ENCODE data around the gene MED16. TPM values are rescaled to one million over a fixed set of nuclear protein-coding genes. Genes with fewer than 3 reads are reported as not detected.
A peak's percentile ranks its signal among the peaks of the same experiment; 100 is the strongest.

The MED16 gene
- total and polyA plus RNA-seq, 10 donors: 37.0 to 82.1 (median 52.7) TPM

DNA sequence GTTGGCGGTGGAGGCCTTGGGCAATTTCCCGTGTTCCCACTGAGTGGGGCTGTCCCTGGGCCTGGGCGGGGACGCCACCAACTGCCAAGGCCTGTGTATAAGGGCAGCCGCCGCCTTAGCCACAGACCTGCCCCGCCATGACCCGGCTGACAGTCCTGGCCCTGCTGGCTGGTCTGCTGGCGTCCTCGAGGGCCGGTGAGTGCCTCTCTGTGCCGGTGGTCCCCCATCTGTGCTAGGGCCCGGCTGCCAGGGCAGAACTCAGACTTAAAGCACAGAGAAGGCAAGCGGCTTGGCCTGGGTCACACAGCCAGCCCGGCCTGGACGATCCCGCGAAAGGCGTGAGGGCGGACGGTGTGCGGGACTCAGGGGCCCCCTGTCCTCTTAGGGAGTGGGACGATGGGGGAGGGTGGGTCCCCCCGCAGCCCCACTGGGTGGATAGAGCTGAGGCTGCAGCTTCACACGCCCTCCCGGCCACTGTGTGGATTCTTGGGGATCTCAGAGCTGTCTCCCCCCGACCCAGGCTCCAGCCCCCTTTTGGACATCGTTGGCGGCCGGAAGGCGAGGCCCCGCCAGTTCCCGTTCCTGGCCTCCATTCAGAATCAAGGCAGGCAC lies 65.2 kb downstream of the MED16 start, which contains the start of gene AZU1:
TSS of gene AZU1 (plus strand) at position 128 of the 612 bp plus-strand sequence. CDS start at position 138, 10 bp downstream.
- H3K27ac ChIP-seq: peak within 1 kb of the TSS in 3 of 8 donors; percentile 24 to 31 (median 30)
- H3K9me3 ChIP-seq: no peaks in the 10 kb centered on the region
- 33 to 60% (median 49%) methylated on average over 10 to 33 of the region's 33 CpGs for WGBS, 5 donors
- TF ChIP-seq, protein P1, sequence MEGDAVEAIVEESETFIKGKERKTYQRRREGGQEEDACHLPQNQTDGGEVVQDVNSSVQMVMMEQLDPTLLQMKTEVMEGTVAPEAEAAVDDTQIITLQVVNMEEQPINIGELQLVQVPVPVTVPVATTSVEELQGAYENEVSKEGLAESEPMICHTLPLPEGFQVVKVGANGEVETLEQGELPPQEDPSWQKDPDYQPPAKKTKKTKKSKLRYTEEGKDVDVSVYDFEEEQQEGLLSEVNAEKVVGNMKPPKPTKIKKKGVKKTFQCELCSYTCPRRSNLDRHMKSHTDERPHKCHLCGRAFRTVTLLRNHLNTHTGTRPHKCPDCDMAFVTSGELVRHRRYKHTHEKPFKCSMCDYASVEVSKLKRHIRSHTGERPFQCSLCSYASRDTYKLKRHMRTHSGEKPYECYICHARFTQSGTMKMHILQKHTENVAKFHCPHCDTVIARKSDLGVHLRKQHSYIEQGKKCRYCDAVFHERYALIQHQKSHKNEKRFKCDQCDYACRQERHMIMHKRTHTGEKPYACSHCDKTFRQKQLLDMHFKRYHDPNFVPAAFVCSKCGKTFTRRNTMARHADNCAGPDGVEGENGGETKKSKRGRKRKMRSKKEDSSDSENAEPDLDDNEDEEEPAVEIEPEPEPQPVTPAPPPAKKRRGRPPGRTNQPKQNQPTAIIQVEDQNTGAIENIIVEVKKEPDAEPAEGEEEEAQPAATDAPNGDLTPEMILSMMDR (IDR thresholded peaks at IDR 0.05 in 8 of 11, conservative IDR thresholded peaks at IDR 0.05 in 3 of 11): no peak
- peak; percentile 30 to 80 (median 36) for TF ChIP-seq POLR2AphosphoS5 (IDR thresholded peaks at IDR 0.05)
- peaks cover 0 to 72% (median 16%) of the 10 kb centered on the region in 6 donors for H3K4me1 ChIP-seq
- H3K27me3 ChIP-seq (replicated peaks in 1 of 7): peaks cover 0 to 58% (median 13%) of the 10 kb centered on the region in 7 donors
- peak; percentile 81 for DNase-seq
- no peaks in the 10 kb centered on the region for H3K36me3 ChIP-seq
- no peak within 1 kb of the TSS for H3K4me3 ChIP-seq
- intact Hi-C loops (cut with DNase I; ENCODE audit: low total_unique reads): no loop called here

DNA sequence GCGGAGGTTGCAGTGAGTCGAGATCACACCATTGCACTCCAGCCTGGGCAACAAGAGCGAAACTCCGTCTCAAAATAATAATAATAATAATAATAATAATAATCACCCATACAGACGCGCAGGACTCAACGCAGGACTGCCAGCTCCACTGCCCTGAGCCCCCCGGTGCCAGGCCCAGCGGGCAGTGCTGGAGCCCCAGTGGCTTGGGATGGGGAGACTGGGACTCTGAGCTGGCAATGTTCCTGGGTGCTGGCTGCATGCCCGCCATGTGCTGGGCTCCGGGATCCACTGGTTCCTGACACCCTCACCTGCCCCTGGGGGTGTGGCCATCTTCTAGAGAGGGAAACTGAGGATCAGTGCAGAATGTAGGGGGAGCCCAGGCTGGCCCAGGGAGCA lies 65.7 kb downstream of the MED16 start:
- WGBS, 5 donors: 72 to 92% (median 83%) methylated on average over 11 of the region's 11 CpGs
- H3K9me3 ChIP-seq: no peaks in the 10 kb centered on the region
- peak overlapping the region in 1 of 8 donors; percentile 31 for H3K27ac ChIP-seq
- H3K27me3 ChIP-seq (replicated peaks in 1 of 7): peaks cover 0 to 63% (median 18%) of the 10 kb centered on the region in 7 donors
- TF ChIP-seq POLR2A (IDR thresholded peaks at IDR 0.05) (no peak), POLR2AphosphoS5 (IDR thresholded peaks at IDR 0.05) (no peak)
- TF ChIP-seq, protein P1 (IDR thresholded peaks at IDR 0.05 in 8 of 11, conservative IDR thresholded peaks at IDR 0.05 in 3 of 11): no peak
- intact Hi-C loops (cut with DNase I; ENCODE audit: low total_unique reads): no loop called here
- no peak for DNase-seq
- peaks cover 0 to 77% (median 20%) of the 10 kb centered on the region in 6 donors for H3K4me1 ChIP-seq
- H3K36me3 ChIP-seq: no peaks in the 10 kb centered on the region
- no peak overlapping the region for H3K4me3 ChIP-seq

DNA sequence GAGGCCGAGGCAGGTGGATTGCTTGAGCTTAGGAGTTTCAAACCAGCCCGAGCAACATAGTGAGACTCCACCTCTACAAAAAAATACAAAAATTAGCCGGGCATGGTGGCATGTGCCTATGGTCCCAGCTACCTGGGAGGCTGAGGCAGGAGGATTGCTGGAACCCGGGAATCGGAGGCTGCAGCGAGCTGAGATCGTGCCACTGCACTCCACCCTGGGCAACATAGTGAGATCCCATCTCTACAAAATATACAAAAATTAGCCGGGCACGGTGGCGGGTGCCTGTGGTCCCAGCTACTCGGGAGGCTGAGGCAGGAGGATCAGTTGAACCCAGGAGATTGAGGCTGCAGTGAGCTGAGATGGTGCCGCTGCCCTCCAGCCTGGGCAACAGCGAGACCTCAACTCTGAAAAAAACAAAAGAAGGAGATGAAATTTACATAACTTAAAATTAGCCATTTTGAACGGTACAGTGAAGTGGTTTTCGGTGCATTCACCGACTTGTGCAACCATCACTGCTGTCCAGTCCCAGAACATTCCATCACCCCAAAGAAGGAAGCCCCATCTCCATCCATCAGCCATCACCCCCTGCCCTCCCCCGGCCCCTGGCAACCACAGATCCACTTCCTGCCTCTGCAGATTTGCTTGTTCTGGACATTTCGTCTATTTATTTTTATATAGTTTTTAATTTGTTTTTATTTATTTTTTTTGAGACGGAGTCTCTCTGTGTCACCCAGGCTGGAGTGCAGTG lies 66.9 kb downstream of the MED16 start:
- Histone ChIP-seq H3K4me3 (no peak overlapping the region), H3K9me3 (no peaks in the 10 kb centered on the region), H3K27me3 (replicated peaks in 1 of 7) (peaks cover 0 to 64% (median 31%) of the 10 kb centered on the region in 7 donors), H3K27ac (no peak overlapping the region), H3K36me3 (no peaks in the 10 kb centered on the region), H3K4me1 (peaks cover 0 to 79% (median 30%) of the 10 kb centered on the region in 6 donors)
- no peak for DNase-seq
- TF ChIP-seq POLR2AphosphoS5 (IDR thresholded peaks at IDR 0.05) (no peak), POLR2A (IDR thresholded peaks at IDR 0.05) (no peak)
- TF ChIP-seq, protein P1 (IDR thresholded peaks at IDR 0.05 in 8 of 11, conservative IDR thresholded peaks at IDR 0.05 in 3 of 11): no peak
- 63 to 75% (median 68%) methylated on average over 18 to 19 of the region's 19 CpGs for WGBS, 5 donors
- intact Hi-C loops (cut with DNase I; ENCODE audit: low total_unique reads): no loop called here

DNA sequence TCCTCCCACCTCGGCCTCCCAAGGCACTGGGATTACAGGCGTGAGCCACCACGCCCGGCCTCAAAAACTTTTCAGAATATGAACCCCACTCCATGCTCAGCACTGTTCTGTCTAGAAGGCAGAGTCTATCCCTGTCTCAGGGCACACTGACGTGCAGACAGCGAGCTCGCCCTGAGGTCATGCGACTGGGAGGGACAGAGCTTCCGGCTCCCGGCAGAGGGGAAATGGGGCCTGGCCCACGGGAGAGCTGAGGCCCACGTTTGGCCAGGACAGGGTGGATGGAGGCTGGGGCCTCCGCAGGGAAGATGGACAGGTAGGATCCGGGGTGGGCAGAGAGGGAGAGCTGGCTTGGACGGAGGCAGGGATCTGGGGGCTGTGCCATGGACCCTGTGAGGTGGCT lies 68.1 kb downstream of the MED16 start:
- Histone ChIP-seq H3K4me1 (peaks cover 0 to 71% (median 32%) of the 10 kb centered on the region in 6 donors), H3K36me3 (no peaks in the 10 kb centered on the region), H3K27me3 (replicated peaks in 1 of 7) (peaks cover 0 to 55% (median 31%) of the 10 kb centered on the region in 7 donors), H3K4me3 (no peak overlapping the region), H3K27ac (no peak overlapping the region), H3K9me3 (no peaks in the 10 kb centered on the region)
- WGBS, 5 donors: 46 to 71% (median 57%) methylated on average over 14 to 15 of the region's 15 CpGs
- peak; percentile 69 for DNase-seq
- TF ChIP-seq, protein P1 (IDR thresholded peaks at IDR 0.05 in 8 of 11, conservative IDR thresholded peaks at IDR 0.05 in 3 of 11): no peak
- TF ChIP-seq POLR2AphosphoS5 (IDR thresholded peaks at IDR 0.05): peak in 1 of 3 donors; percentile 37
- intact Hi-C loops (cut with DNase I; ENCODE audit: low total_unique reads): no loop called here
